ENCODE measurements around the gene LIN37. TPM values are rescaled to one million over a fixed set of nuclear protein-coding genes. Genes with fewer than 3 reads are reported as not detected.

Gene LIN37
- total and polyA plus RNA-seq, 2 experiments from 2014 or later = 12.0 to 13.6 TPM

DNA sequence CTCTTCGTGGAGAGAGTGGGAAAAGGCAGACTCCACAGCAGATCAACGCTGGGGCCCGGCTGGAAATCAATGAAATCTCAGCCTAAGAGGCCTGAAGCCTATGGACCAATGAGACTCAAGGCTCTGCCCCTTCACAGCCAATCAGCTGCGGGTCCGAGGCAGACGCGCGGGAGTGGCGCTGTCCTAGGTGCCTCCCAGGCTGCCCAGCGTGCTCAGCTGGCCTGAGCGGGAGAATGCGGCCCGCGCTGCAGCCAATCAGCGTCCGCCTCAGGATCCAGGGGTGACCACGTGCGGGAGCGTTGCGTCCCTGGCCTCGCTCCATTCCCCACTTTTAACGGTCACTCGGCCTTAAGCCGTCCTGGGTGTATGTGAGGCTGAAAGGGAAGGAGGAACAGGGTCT is 44.2 kb upstream of the LIN37 start, which contains the start of gene ZBTB32:
TSS of gene ZBTB32 (plus strand) at position 341 of the 400 bp plus-strand sequence. CDS start 10,069 bp downstream, outside the sequence.
- Histone ChIP-seq H3K4me2 (no peak within 1 kb of the TSS), H3K79me2 (no peaks in the 10 kb centered on the region), H3K27ac (no peak within 1 kb of the TSS), H4K20me1 (ENCODE audit: insufficient read depth, poor library complexity, severe bottlenecking) (no peaks in the 10 kb centered on the region), H2AFZ (no peak within 1 kb of the TSS), H3K27me3 (peaks cover 3% of the 10 kb centered on the region), H3K9me3 (ENCODE audit: low read depth) (no peaks in the 10 kb centered on the region), H3K36me3 (replicated peaks; ENCODE audit: insufficient read depth, low read depth) (no peaks in the 10 kb centered on the region), H3K4me1 (ENCODE audit: insufficient read depth) (peaks cover 3% of the 10 kb centered on the region), H3K9me2 (replicated peaks; ENCODE audit: insufficient read depth) (no peaks in the 10 kb centered on the region), H3K4me3 (no peak within 1 kb of the TSS)
- TF ChIP-seq EZH2 (IDR thresholded peaks at IDR 0.05; ENCODE audit: borderline replicate concordance) (no peak), EZH2phosphoT487 (IDR thresholded peaks at IDR 0.05; ENCODE audit: low read depth, severe bottlenecking, unreplicated experiment) (no peak)
- TF ChIP-seq, protein P1, sequence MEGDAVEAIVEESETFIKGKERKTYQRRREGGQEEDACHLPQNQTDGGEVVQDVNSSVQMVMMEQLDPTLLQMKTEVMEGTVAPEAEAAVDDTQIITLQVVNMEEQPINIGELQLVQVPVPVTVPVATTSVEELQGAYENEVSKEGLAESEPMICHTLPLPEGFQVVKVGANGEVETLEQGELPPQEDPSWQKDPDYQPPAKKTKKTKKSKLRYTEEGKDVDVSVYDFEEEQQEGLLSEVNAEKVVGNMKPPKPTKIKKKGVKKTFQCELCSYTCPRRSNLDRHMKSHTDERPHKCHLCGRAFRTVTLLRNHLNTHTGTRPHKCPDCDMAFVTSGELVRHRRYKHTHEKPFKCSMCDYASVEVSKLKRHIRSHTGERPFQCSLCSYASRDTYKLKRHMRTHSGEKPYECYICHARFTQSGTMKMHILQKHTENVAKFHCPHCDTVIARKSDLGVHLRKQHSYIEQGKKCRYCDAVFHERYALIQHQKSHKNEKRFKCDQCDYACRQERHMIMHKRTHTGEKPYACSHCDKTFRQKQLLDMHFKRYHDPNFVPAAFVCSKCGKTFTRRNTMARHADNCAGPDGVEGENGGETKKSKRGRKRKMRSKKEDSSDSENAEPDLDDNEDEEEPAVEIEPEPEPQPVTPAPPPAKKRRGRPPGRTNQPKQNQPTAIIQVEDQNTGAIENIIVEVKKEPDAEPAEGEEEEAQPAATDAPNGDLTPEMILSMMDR (IDR thresholded peaks at IDR 0.05; ENCODE audit: poor library complexity) = no peak
- no peak for DNase-seq (ENCODE audit: low spot score)
- WGBS (ENCODE audit: low lambda C conversion rate, missing lambda C conversion rate) = 36% methylated on average over 24 of the region's 24 CpGs

DNA sequence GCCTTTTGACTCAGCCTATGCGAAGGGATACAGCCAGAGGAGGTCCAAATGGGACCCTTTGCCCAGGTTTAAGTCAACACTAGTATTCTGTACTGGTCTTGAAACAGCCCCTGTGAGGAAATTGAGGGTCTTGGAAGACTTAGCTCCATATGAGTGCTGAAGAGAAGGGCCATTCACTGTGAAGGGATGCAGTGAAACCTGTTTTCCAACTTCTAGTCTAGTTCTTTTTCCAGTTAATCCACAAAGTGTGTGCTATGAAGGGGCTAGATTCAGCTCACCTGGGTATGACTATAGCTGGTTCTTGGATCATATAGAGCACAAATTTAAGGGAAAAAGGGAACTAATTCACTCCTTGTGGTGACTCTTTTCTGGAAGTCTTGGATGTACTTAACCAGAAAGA is 40.0 kb upstream of the LIN37 start:
- H3K9me3 ChIP-seq (ENCODE audit: low read depth) = no peaks in the 10 kb centered on the region
- TF ChIP-seq EZH2phosphoT487 (IDR thresholded peaks at IDR 0.05; ENCODE audit: low read depth, severe bottlenecking, unreplicated experiment) (no peak), EZH2 (IDR thresholded peaks at IDR 0.05; ENCODE audit: borderline replicate concordance) (no peak)
- TF ChIP-seq, protein P1 (IDR thresholded peaks at IDR 0.05; ENCODE audit: poor library complexity) = no peak
- H4K20me1 ChIP-seq (ENCODE audit: insufficient read depth, poor library complexity, severe bottlenecking) = no peaks in the 10 kb centered on the region
- H3K36me3 ChIP-seq (replicated peaks; ENCODE audit: insufficient read depth, low read depth) = no peaks in the 10 kb centered on the region
- no peak overlapping the region for H2AFZ ChIP-seq
- no peaks in the 10 kb centered on the region for H3K9me2 ChIP-seq (replicated peaks; ENCODE audit: insufficient read depth)
- H3K4me1 ChIP-seq (ENCODE audit: insufficient read depth) = no peaks in the 10 kb centered on the region
- no peak overlapping the region for H3K27ac ChIP-seq
- DNase-seq (ENCODE audit: low spot score) = no peak
- no peak overlapping the region for H3K4me2 ChIP-seq
- WGBS (ENCODE audit: low lambda C conversion rate, missing lambda C conversion rate) = 83% methylated on average over 1 of the region's 1 CpG
- no peaks in the 10 kb centered on the region for H3K79me2 ChIP-seq
- no peak overlapping the region for H3K4me3 ChIP-seq
- H3K27me3 ChIP-seq = peaks cover 3% of the 10 kb centered on the region

DNA sequence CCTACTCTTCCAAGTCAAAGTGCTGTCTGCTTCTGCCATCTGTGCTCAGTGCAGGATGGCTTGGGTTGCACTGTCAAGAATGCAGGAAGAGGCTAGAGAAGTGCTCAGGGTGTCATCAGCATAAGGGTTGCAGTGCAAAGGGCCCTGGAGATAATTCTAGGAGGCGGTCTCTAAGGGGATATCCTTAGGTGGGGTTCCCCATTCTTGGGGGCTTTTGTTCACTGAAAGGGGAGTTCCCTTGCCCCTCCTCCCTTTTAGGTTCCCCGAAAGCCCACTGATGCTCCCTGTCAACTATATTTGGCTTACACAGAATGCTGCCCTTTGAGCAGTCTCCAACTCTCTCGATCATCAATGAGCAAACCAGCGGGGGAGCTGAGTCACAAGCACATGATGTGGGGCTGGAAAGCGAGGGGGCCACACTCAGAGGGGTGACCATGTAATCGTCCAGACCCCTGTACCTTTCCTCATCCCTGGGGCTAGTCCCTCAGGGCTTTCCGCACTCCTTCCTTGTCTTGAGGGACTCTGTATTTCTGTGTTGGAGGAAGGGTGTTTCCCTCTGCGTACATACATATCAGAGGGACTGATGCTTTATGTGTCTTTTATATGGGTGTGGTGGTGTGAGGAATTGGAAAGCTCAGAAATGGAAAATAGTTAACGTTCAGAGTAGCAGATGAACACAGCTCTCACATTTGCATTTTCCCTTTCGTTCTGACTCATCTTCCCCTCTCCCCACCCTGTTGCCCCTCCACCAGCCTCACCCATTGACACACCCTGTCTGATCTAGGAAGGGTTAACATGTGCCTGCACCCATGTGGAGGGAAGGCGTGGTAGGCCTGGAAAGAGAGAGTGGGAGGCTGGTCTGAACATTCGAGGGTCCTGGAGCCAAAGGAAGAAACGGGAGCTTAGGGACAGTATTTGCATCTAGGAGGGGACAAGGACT is 37.3 kb upstream of the LIN37 start:
- Histone ChIP-seq H3K36me3 (replicated peaks; ENCODE audit: insufficient read depth, low read depth) (no peaks in the 10 kb centered on the region), H3K27ac (no peak overlapping the region), H4K20me1 (ENCODE audit: insufficient read depth, poor library complexity, severe bottlenecking) (no peaks in the 10 kb centered on the region), H3K27me3 (no peaks in the 10 kb centered on the region), H3K79me2 (peaks cover 7% of the 10 kb centered on the region), H3K9me2 (replicated peaks; ENCODE audit: insufficient read depth) (no peaks in the 10 kb centered on the region), H3K4me3 (no peak overlapping the region), H3K4me2 (no peak overlapping the region), H2AFZ (no peak overlapping the region), H3K4me1 (ENCODE audit: insufficient read depth) (peaks cover 7% of the 10 kb centered on the region), H3K9me3 (ENCODE audit: low read depth) (no peaks in the 10 kb centered on the region)
- 73% methylated on average over 13 of the region's 13 CpGs for WGBS (ENCODE audit: low lambda C conversion rate, missing lambda C conversion rate)
- DNase-seq (ENCODE audit: low spot score) = no peak
- TF ChIP-seq EZH2phosphoT487 (IDR thresholded peaks at IDR 0.05; ENCODE audit: low read depth, severe bottlenecking, unreplicated experiment) (no peak), EZH2 (IDR thresholded peaks at IDR 0.05; ENCODE audit: borderline replicate concordance) (no peak)
- TF ChIP-seq, protein P1 (IDR thresholded peaks at IDR 0.05; ENCODE audit: poor library complexity) = no peak

Measured in hepatocyte (in vitro differentiated cells).